ENCODE results near the gene STOML3. TPM values are rescaled to one million over a fixed set of nuclear protein-coding genes. Genes with fewer than 3 reads are reported as not detected.

Gene STOML3
- total RNA-seq, 1 experiment from 2014 or later, result not detected

Other genes starting within 250 kb of the STOML3 start
- 8.4 and 12.5 TPM in 2 replicates for gene PROSER1, start 47.3 kb upstream of the STOML3 start, total RNA-seq (2014; rRNA removed; shearing (Covaris generic))
- 3.1 and 7.9 TPM in 2 replicates for gene NHLRC3, start 47.6 kb upstream of the STOML3 start, total RNA-seq (2014; rRNA removed; shearing (Covaris generic))